ENCODE data around the gene UBA7. TPM values are rescaled to one million over a fixed set of nuclear protein-coding genes. Genes with fewer than 3 reads are reported as not detected.
A peak's percentile ranks its signal among the peaks of the same experiment; 100 is the strongest.

UBA7 gene
- total and polyA plus RNA-seq, 4 donors = 53.0 to 112 (median 75.9) TPM

GRCh38 chr3:49855662-49856061, 41.9 kb upstream of the UBA7 start:
- H3K27me3 ChIP-seq (ENCODE audit: control insufficient read depth in 3 of 3, insufficient read depth in 3 of 3, low read length in 2 of 3) = no peaks in the 10 kb centered on the region
- no peaks in the 10 kb centered on the region for H3K36me3 ChIP-seq (ENCODE audit: control insufficient read depth in 4 of 4, insufficient read depth in 4 of 4, low read length in 4 of 4)
- H3K27ac ChIP-seq (ENCODE audit: low read depth in 1 of 2, low read length in 1 of 2) = no peak overlapping the region
- no peaks in the 10 kb centered on the region for H3K9me3 ChIP-seq (ENCODE audit: control insufficient read depth in 4 of 4, insufficient read depth in 3 of 4, low read length in 3 of 4)
- no peak for TF ChIP-seq CTCF (IDR thresholded peaks at IDR 0.05; ENCODE audit: control extremely low read depth, extremely low read depth)
- H3K9ac ChIP-seq (ENCODE audit: insufficient read depth in 1 of 2, low read length in 2 of 2) = peak overlapping the region in 1 of 2 donors; percentile 16
- H3K4me3 ChIP-seq = no peak overlapping the region
- DNase-seq (no peak), ATAC-seq (ENCODE audit: insufficient read depth, low FRiP score) (no peak)
- H3K4me1 ChIP-seq (ENCODE audit: control insufficient read depth in 5 of 5, insufficient read depth in 5 of 5, low read length in 5 of 5) = peaks cover 2 to 9% (median 7%) of the 10 kb centered on the region in 5 donors
- 49 to 67% methylated on average over 5 of the region's 5 CpGs for WGBS, 2 donors

DNA sequence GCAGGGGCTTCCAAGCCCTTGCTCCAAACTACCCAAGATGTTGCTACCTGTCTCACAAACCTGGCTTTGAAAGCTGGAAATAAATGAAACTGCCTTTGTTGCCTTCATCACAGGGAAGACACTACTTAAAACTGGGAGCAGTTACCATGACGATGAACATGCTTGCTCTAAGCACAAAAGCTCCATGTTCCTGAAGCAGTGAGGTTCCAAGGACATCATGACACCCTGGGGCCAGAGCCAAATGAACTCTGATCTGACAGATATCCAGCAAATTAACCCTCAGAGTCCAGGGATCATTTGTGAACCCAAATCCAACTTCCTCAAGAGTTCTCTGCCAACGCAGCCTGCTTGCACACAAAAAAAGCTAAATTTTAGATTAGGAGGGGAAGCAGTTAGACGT, 31.9 kb upstream of the UBA7 start:
- Histone ChIP-seq H3K4me3 (no peak overlapping the region), H3K27me3 (ENCODE audit: control insufficient read depth in 3 of 3, insufficient read depth in 3 of 3, low read length in 2 of 3) (no peaks in the 10 kb centered on the region), H3K4me1 (ENCODE audit: control insufficient read depth in 5 of 5, insufficient read depth in 5 of 5, low read length in 5 of 5) (peaks cover 0 to 3% (median 0%) of the 10 kb centered on the region in 5 donors), H3K36me3 (ENCODE audit: control insufficient read depth in 4 of 4, insufficient read depth in 4 of 4, low read length in 4 of 4) (no peaks in the 10 kb centered on the region), H3K9ac (ENCODE audit: insufficient read depth in 1 of 2, low read length in 2 of 2) (no peak overlapping the region), H3K9me3 (ENCODE audit: control insufficient read depth in 4 of 4, insufficient read depth in 3 of 4, low read length in 3 of 4) (no peaks in the 10 kb centered on the region), H3K27ac (ENCODE audit: low read depth in 1 of 2, low read length in 1 of 2) (no peak overlapping the region)
- no peak for DNase-seq
- 85 to 94% methylated on average over 3 of the region's 3 CpGs for WGBS, 2 donors
- ATAC-seq (ENCODE audit: insufficient read depth, low FRiP score) = no peak
- TF ChIP-seq CTCF (IDR thresholded peaks at IDR 0.05; ENCODE audit: control extremely low read depth, extremely low read depth) = no peak

DNA sequence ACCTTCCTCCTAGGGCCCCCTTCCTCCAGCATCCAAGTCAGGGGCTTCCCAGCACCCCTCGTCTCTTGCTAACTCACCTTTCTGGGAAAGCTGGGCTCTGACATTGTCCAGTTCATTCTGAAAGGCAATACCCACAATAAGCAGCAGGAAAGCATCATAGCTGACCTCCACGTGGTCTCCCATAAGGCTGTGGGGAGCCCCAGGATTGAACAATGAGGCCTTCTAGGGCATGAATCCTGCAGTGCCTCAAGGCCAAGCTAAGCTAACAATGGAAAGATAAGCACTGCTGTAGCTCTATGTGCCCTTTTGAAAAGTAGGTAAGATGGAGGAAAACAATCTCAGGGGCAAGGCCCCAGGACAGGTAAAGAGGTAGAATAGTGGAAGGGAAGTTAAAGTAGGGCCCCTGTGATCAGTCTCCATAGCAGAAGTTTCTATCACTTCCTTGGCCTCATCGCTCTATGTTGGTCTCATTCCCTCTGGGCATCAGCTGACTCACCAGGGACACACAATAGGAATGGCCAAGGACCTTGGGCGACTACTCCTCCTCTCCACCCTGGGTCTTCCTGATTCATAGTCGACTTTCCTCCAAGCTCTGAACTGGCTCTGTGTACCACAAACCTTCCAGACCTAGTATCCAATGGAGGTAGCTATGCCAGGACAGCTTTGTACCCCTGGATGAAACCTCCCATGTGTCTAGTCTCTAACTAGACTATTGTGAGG, 30.9 kb upstream of the UBA7 start:
- no peaks in the 10 kb centered on the region for H3K27me3 ChIP-seq (ENCODE audit: control insufficient read depth in 3 of 3, insufficient read depth in 3 of 3, low read length in 2 of 3)
- WGBS, 2 donors = 82 to 83% methylated on average over 5 of the region's 5 CpGs
- H3K27ac ChIP-seq (ENCODE audit: low read depth in 1 of 2, low read length in 1 of 2) = no peak overlapping the region
- H3K36me3 ChIP-seq (ENCODE audit: control insufficient read depth in 4 of 4, insufficient read depth in 4 of 4, low read length in 4 of 4) = no peaks in the 10 kb centered on the region
- no peaks in the 10 kb centered on the region for H3K9me3 ChIP-seq (ENCODE audit: control insufficient read depth in 4 of 4, insufficient read depth in 3 of 4, low read length in 3 of 4)
- no peak for TF ChIP-seq CTCF (IDR thresholded peaks at IDR 0.05; ENCODE audit: control extremely low read depth, extremely low read depth)
- ATAC-seq (ENCODE audit: insufficient read depth, low FRiP score) (no peak), DNase-seq (no peak)
- H3K9ac ChIP-seq (ENCODE audit: insufficient read depth in 1 of 2, low read length in 2 of 2) = no peak overlapping the region
- peaks cover 0 to 9% (median 0%) of the 10 kb centered on the region in 5 donors for H3K4me1 ChIP-seq (ENCODE audit: control insufficient read depth in 5 of 5, insufficient read depth in 5 of 5, low read length in 5 of 5)
- no peak overlapping the region for H3K4me3 ChIP-seq

All from lung (tissue), 12 donors.